Measurements from ENCODE around the gene PPP2R5B. TPM values are rescaled to one million over a fixed set of nuclear protein-coding genes. Genes with fewer than 3 reads are reported as not detected.

PPP2R5B gene
- total RNA-seq, 1 experiment from 2014 or later: 38.0 TPM

GRCh38 chr11:64900774-64901173, 23.7 kb upstream of the PPP2R5B start:
- Mint-ChIP-seq H3K27ac (ENCODE audit: low read depth, unreplicated experiment) (no peak overlapping the region), H3K4me3 (ENCODE audit: unreplicated experiment) (no peak overlapping the region), H3K36me3 (ENCODE audit: insufficient read depth, unreplicated experiment) (peaks cover 38% of the 10 kb centered on the region), H3K4me1 (ENCODE audit: insufficient read depth, unreplicated experiment) (peaks cover 6% of the 10 kb centered on the region), H3K27me3 (ENCODE audit: insufficient read depth, unreplicated experiment) (no peaks in the 10 kb centered on the region), H3K9me3 (ENCODE audit: unreplicated experiment) (no peaks in the 10 kb centered on the region)
- DNase-seq (ENCODE audit: unreplicated experiment): no peak
- TF ChIP-seq, protein P1, sequence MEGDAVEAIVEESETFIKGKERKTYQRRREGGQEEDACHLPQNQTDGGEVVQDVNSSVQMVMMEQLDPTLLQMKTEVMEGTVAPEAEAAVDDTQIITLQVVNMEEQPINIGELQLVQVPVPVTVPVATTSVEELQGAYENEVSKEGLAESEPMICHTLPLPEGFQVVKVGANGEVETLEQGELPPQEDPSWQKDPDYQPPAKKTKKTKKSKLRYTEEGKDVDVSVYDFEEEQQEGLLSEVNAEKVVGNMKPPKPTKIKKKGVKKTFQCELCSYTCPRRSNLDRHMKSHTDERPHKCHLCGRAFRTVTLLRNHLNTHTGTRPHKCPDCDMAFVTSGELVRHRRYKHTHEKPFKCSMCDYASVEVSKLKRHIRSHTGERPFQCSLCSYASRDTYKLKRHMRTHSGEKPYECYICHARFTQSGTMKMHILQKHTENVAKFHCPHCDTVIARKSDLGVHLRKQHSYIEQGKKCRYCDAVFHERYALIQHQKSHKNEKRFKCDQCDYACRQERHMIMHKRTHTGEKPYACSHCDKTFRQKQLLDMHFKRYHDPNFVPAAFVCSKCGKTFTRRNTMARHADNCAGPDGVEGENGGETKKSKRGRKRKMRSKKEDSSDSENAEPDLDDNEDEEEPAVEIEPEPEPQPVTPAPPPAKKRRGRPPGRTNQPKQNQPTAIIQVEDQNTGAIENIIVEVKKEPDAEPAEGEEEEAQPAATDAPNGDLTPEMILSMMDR (IDR thresholded peaks at IDR 0.05; ENCODE audit: unreplicated experiment): no peak
- no TSS peak for BruUV-seq (replicated peaks)
- intact Hi-C loops (cut with micrococcal nuclease): no loop called here
- ChIA-PET CTCF (interaction anchor here (0.6 to 1.2 kb wide), 3 partner anchors 13 to 112 kb away, joined by 3 to 8 read pairs (median 3); no protein-coding TSS in a partner anchor), POLR2A (interaction anchor here (0.6 to 1.6 kb wide), 4 partner anchors 22 to 116 kb away, joined by 3 to 4 read pairs (median 3); partner anchors contain the start of gene EHD1)

DNA sequence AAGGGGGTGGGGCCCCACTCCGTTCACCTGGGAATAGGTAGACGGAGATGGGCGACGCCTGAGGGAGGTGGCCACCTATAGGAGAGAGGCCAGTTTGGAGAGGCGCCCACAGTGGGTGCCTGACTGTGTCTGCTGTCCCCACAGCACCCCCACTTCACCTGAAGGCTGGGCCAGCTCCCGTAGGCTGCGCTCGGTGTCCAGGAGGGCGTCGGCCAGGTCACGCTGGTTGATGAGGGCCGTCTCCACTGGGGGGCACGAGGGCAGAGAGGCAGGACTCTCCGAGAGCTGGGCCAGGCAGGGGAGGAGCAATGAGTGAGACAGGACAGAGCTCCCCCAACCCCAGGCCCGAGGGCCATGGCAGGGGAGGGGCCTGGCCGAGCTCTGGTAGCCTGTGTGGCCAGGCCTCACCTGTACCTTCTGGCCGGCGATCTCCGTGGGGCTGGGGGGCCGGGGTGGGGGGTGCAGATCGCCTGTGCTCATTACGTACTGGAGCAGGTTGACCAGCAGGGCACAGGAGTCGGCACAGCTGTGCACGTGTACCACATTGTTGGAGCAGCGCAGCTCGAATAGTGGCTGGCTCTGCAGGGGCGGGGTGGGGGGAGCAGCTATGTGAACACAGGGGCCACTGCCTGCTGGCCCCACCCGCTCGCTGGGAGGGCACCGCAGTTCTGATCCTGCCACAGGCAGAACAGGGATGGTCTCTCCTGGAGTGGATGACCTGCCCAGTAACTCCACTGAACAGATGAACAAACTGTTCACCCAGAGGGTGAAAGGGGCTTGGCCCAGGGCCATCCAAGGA, 22.2 kb upstream of the PPP2R5B start:
- H3K27ac Mint-ChIP-seq (ENCODE audit: low read depth, unreplicated experiment): no peak overlapping the region
- no peak overlapping the region for H3K4me3 Mint-ChIP-seq (ENCODE audit: unreplicated experiment)
- no peak for DNase-seq (ENCODE audit: unreplicated experiment)
- intact Hi-C loops (cut with micrococcal nuclease): no loop called here
- CTCF ChIA-PET: interaction anchor here (0.7 to 1.6 kb wide), 4 partner anchors 9 to 103 kb away, joined by 3 to 8 read pairs (median 4); no protein-coding TSS in a partner anchor
- no peaks in the 10 kb centered on the region for H3K9me3 Mint-ChIP-seq (ENCODE audit: unreplicated experiment)
- H3K27me3 Mint-ChIP-seq (ENCODE audit: insufficient read depth, unreplicated experiment): no peaks in the 10 kb centered on the region
- H3K36me3 Mint-ChIP-seq (ENCODE audit: insufficient read depth, unreplicated experiment): peaks cover 38% of the 10 kb centered on the region
- TF ChIP-seq, protein P1 (IDR thresholded peaks at IDR 0.05; ENCODE audit: unreplicated experiment): no peak
- POLR2A ChIA-PET: no interaction called here
- H3K4me1 Mint-ChIP-seq (ENCODE audit: insufficient read depth, unreplicated experiment): peaks cover 6% of the 10 kb centered on the region
- no TSS peak for BruUV-seq (replicated peaks)

DNA sequence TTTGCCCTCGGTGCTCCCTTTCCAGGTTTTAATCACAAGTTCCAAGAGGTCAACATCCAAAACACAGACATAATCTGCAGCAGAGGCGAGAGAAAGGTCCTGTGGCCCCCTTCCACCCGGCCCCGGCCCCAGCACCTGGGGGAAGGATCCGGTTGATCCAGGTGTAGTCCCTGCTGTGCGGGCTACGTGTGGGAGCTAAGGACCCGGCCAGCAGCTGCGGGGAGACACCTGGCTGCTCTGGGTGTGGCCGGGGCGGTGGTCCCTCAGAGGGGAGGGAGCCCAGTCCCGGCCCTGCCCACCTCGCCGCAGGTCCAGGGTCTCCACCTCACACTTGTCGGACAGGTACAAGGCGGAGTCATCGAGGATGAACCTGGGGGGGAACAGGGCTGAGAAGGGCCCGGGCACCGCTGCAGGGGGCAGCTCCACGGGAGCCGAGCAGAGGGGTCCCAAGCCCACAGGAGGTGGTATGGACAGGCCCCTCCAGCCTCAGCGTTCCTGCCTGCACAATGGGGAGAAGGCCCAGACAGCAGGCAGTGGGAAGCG, 21.1 kb upstream of the PPP2R5B start:
- CTCF ChIA-PET: interaction anchor here (0.6 to 1.1 kb wide), 3 partner anchors 13 to 103 kb away, joined by 3 read pairs; no protein-coding TSS in a partner anchor
- BruUV-seq (replicated peaks): no TSS peak
- no peak for DNase-seq (ENCODE audit: unreplicated experiment)
- peaks cover 44% of the 10 kb centered on the region for H3K36me3 Mint-ChIP-seq (ENCODE audit: insufficient read depth, unreplicated experiment)
- H3K27ac Mint-ChIP-seq (ENCODE audit: low read depth, unreplicated experiment): no peak overlapping the region
- H3K4me1 Mint-ChIP-seq (ENCODE audit: insufficient read depth, unreplicated experiment): peaks cover 6% of the 10 kb centered on the region
- POLR2A ChIA-PET: no interaction called here
- intact Hi-C loops (cut with micrococcal nuclease): no loop called here
- H3K9me3 Mint-ChIP-seq (ENCODE audit: unreplicated experiment): no peaks in the 10 kb centered on the region
- H3K4me3 Mint-ChIP-seq (ENCODE audit: unreplicated experiment): no peak overlapping the region
- no peaks in the 10 kb centered on the region for H3K27me3 Mint-ChIP-seq (ENCODE audit: insufficient read depth, unreplicated experiment)
- TF ChIP-seq, protein P1 (IDR thresholded peaks at IDR 0.05; ENCODE audit: unreplicated experiment): no peak

DNA sequence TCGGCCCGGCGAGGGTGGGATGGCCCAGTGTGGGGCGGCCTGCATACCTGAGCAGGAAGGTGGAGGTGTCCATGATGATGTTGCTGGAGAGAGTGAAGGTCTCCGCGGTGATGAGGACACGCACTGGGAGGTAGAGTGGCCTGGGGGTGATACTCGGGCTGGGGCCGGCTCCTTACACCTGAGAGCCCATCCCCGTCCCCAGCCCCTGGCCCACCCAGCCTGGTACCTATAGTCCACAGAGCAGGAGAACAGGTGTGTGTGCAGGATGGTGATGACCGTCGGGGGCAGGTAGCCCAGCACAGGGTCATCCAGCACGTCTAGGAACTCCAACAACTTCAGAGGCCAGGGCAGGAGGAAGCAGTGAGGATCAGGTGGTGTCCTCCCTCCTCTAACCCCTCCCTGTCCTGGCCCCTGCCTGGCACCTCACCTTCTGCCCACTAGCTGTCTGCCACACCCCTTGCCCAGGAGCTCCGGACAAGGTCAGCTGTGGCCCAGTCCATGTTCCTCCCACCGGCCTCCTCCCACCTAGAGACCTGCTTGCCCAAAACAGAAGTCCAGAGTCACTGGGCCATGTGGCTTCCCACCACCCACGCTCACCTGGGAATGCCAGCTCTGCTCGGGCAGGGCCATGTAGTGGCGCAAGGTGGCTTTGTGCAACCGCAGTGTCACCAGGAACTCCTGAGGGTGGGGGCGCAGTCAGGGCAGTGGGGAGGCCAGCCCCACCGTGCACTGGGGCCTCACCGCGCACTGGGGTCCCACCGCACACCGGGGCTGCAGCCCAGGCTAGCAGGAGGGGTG, 18.8 kb upstream of the PPP2R5B start:
- no TSS peak for BruUV-seq (replicated peaks)
- Mint-ChIP-seq H3K4me1 (ENCODE audit: insufficient read depth, unreplicated experiment) (no peaks in the 10 kb centered on the region), H3K27me3 (ENCODE audit: insufficient read depth, unreplicated experiment) (no peaks in the 10 kb centered on the region), H3K36me3 (ENCODE audit: insufficient read depth, unreplicated experiment) (peaks cover 46% of the 10 kb centered on the region), H3K9me3 (ENCODE audit: unreplicated experiment) (no peaks in the 10 kb centered on the region), H3K27ac (ENCODE audit: low read depth, unreplicated experiment) (no peak overlapping the region), H3K4me3 (ENCODE audit: unreplicated experiment) (no peak overlapping the region)
- TF ChIP-seq, protein P1 (IDR thresholded peaks at IDR 0.05; ENCODE audit: unreplicated experiment): no peak
- ChIA-PET POLR2A (no interaction called here), CTCF (interaction anchor here (0.6 to 0.9 kb wide), 2 partner anchors 12 to 27 kb away, joined by 3 to 4 read pairs; no protein-coding TSS in a partner anchor)
- intact Hi-C loops (cut with micrococcal nuclease): no loop called here
- no peak for DNase-seq (ENCODE audit: unreplicated experiment)

Data from MCF 10A (cell line).